Endodermal cell (in vitro differentiated cells): ENCODE measurements around the gene ZNF180. TPM values are rescaled to one million over a fixed set of nuclear protein-coding genes. Genes with fewer than 3 reads are reported as not detected.
"Not testable (repeated sequence)": the region's sequence is repeated elsewhere in the genome, so short reads cannot be mapped to it uniquely, and the experiment has no call there.

Experiments used
- DNase-seq: peaks from one replicate; pipeline ENCODE4 v3.0.0-alpha.2; 2017
- H3K27ac ChIP-seq: 2 replicates; pipeline ENCODE4 v1.5.1; 2013; ENCODE audit warnings: mild to moderate bottlenecking, low read depth, low read length, moderate library complexity
- H3K27me3 ChIP-seq: 2 replicates; pipeline ENCODE4 v1.6.1; 2013; ENCODE audit warnings: mild to moderate bottlenecking, low read length, moderate library complexity; ENCODE audit not compliant: insufficient read depth, control insufficient read depth, poor library complexity, severe bottlenecking
- H3K36me3 ChIP-seq: 2 replicates; pipeline ENCODE4 v1.7.0; 2013; ENCODE audit warnings: mild to moderate bottlenecking, low read length, moderate library complexity; ENCODE audit not compliant: control insufficient read depth, insufficient read depth
- H3K4me1 ChIP-seq: one replicate; pipeline ENCODE4 v1.7.0; 2013; ENCODE audit warnings: low read length; ENCODE audit not compliant: control insufficient read depth, insufficient read depth
- H3K4me3 ChIP-seq: 2 replicates; pipeline ENCODE4 v1.5.1; 2013; ENCODE audit warnings: mild to moderate bottlenecking, low read length, moderate library complexity
- H3K9ac ChIP-seq: 2 replicates; pipeline ENCODE4 v1.6.1; 2013; ENCODE audit warnings: mild to moderate bottlenecking, low read length, moderate library complexity; ENCODE audit not compliant: poor library complexity, severe bottlenecking; ENCODE audit errors: extremely low read depth
- H3K9me3 ChIP-seq: 2 replicates; pipeline ENCODE4 v1.6.1; 2013; ENCODE audit warnings: mild to moderate bottlenecking, low read length, moderate library complexity; ENCODE audit not compliant: control insufficient read depth
- H3K27ac Mint-ChIP-seq: 2 replicates; pipeline ENCODE4 v1.8.0; 2020; ENCODE audit warnings: mixed read lengths
- H3K27me3 Mint-ChIP-seq: 2 replicates; pipeline ENCODE4 v1.8.0; 2021; ENCODE audit warnings: mild to moderate bottlenecking, mixed read lengths; ENCODE audit not compliant: insufficient read depth
- H3K36me3 Mint-ChIP-seq: 2 replicates; pipeline ENCODE4 v1.8.0; 2020; ENCODE audit warnings: low read depth, mixed read lengths
- H3K4me1 Mint-ChIP-seq: 2 replicates; pipeline ENCODE4 v1.8.0; 2020; ENCODE audit warnings: mixed read lengths
- H3K4me3 Mint-ChIP-seq: 2 replicates; pipeline ENCODE4 v1.8.0; 2020; ENCODE audit warnings: mild to moderate bottlenecking, moderate library complexity, mixed read lengths
- H3K9me3 Mint-ChIP-seq: 2 replicates; pipeline ENCODE4 v1.8.0; 2020; ENCODE audit warnings: mild to moderate bottlenecking, mixed read lengths
- WGBS, 2 experiments: methylation state at CpG; one replicate each; pipeline versions ENCODE4 v1.1.5 to v1.1.7; 2013; ENCODE audit warnings: missing lambda C conversion rate in 2 of 2, mixed read lengths in 1 of 2; ENCODE audit not compliant: insufficient coverage in 1 of 2, insufficient read length in 1 of 2; 5-methylcytosine and 5-hydroxymethylcytosine counted together
- total RNA-seq, 2 donors: library from RNA; stranded (reverse); fragmentation: NEBNext Ultra II Directional in 1 of 2; extraction: Animal tissue kit (Norgen Biotek cat#: 25700) in 1 of 2; gene quantifications; 2 replicates in 1 of 2; 3 replicates in 1 of 2; pipeline ENCODE4 v1.2.1, GENCODE V29; 2021
- TF ChIP-seq, protein P1 (sequence below): fragments of 200-600 bp; sonication (generic); conservative IDR thresholded peaks from 2 replicates; pipeline ENCODE4 v1.5.0; 2021; ENCODE audit warnings: antibody characterized with exemption, mild to moderate bottlenecking

The ZNF180 gene
- total RNA-seq, 2 donors from 2014 or later = 10.0 to 12.9 TPM

DNA sequence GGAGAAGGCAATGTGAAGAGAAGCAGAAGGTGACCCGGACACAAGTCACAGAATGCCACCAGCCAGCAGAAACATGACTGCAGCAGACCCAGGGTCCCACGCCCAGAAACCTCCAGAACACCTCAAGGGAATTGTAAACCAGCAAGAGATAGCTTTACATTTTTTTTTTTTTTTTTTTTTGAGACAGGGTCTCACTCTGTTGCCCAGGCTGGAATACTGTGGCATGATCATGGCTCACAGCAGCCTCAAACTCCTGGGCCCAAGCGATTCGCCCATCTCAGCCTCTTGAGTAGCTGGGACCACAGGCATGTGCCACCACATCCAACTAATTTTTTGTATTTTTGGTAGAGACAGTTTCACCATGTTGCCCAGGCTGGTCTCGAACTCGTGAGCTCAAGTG lies 39.7 kb upstream of the ZNF180 start:
- H3K36me3 ChIP-seq = no peaks in the 10 kb centered on the region

DNA sequence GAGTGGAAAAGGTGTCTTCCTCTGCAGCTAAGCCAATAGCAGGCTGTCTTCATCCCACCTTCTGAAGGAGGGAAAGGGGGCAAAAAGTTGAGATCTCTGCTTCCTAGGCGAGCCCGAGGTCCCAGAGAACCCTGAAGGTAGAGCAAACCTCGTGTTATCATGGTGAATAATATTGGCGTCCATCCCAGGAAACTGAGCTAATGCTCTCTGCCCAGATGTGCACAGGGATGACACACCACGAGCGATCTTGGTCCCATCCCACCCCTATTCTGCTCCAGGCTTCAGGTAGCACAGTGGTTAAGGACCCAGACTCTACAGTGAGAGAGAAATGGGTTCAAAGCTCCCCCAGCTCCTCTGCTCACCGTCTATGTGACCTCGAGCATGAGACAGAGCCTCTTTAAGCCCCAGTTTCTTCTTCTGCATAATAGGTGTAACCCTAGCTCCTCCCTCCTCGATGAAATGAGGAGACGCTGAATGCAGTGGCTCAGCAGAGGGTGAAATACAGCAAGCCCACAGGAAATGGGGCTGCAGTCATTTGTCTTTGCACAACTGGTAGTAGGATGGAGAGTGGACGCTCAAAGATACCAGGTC lies 39.0 kb upstream of the ZNF180 start:
- peaks cover 24% of the 10 kb centered on the region for H3K9me3 ChIP-seq
- H3K27me3 Mint-ChIP-seq = peaks cover 72% of the 10 kb centered on the region

More for the DNA sequence above, 39.7 kb upstream of the ZNF180 start:
- Mint-ChIP-seq H3K4me3 (no peak overlapping the region), H3K27me3 (peaks cover 70% of the 10 kb centered on the region), H3K36me3 (no peaks in the 10 kb centered on the region), H3K4me1 (no peaks in the 10 kb centered on the region), H3K27ac (no peak overlapping the region), H3K9me3 (peaks cover 18% of the 10 kb centered on the region)
- DNase-seq = no peak
- Histone ChIP-seq H3K27me3 (peaks cover 8% of the 10 kb centered on the region), H3K9me3 (peaks cover 17% of the 10 kb centered on the region), H3K4me3 (no peak overlapping the region), H3K27ac (no peak overlapping the region), H3K4me1 (no peaks in the 10 kb centered on the region), H3K9ac (no peak overlapping the region)
- WGBS, 2 experiments = 77 to 94% methylated on average over 5 to 6 of the region's 6 CpGs
- TF ChIP-seq, protein P1, sequence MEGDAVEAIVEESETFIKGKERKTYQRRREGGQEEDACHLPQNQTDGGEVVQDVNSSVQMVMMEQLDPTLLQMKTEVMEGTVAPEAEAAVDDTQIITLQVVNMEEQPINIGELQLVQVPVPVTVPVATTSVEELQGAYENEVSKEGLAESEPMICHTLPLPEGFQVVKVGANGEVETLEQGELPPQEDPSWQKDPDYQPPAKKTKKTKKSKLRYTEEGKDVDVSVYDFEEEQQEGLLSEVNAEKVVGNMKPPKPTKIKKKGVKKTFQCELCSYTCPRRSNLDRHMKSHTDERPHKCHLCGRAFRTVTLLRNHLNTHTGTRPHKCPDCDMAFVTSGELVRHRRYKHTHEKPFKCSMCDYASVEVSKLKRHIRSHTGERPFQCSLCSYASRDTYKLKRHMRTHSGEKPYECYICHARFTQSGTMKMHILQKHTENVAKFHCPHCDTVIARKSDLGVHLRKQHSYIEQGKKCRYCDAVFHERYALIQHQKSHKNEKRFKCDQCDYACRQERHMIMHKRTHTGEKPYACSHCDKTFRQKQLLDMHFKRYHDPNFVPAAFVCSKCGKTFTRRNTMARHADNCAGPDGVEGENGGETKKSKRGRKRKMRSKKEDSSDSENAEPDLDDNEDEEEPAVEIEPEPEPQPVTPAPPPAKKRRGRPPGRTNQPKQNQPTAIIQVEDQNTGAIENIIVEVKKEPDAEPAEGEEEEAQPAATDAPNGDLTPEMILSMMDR = no peak

GRCh38 chr19:44535361-44535760 lies 35.0 kb upstream of the ZNF180 start:
- H3K4me3 Mint-ChIP-seq, H3K36me3 ChIP-seq, H3K9ac ChIP-seq, H3K27ac ChIP-seq, H3K36me3 Mint-ChIP-seq, H3K27ac Mint-ChIP-seq, H3K4me1 ChIP-seq, DNase-seq, H3K27me3 ChIP-seq, H3K4me3 ChIP-seq, H3K4me1 Mint-ChIP-seq: not testable (repeated sequence)
- H3K27me3 Mint-ChIP-seq = peaks cover 72% of the 10 kb centered on the region
- peaks cover 24% of the 10 kb centered on the region for H3K9me3 ChIP-seq
- WGBS, 2 experiments = 30 to 59% methylated on average over 1 to 3 of the region's 3 CpGs
- peaks cover 20% of the 10 kb centered on the region for H3K9me3 Mint-ChIP-seq

More for the DNA sequence above, 39.0 kb upstream of the ZNF180 start:
- TF ChIP-seq, protein P1 = no peak
- Mint-ChIP-seq H3K4me3 (no peak overlapping the region), H3K4me1 (no peaks in the 10 kb centered on the region), H3K9me3 (peaks cover 20% of the 10 kb centered on the region), H3K36me3 (no peaks in the 10 kb centered on the region), H3K27ac (no peak overlapping the region)
- Histone ChIP-seq H3K4me3 (no peak overlapping the region), H3K36me3 (no peaks in the 10 kb centered on the region), H3K27me3 (peaks cover 8% of the 10 kb centered on the region), H3K4me1 (no peaks in the 10 kb centered on the region), H3K27ac (no peak overlapping the region), H3K9ac (no peak overlapping the region)
- DNase-seq = no peak
- WGBS, 2 experiments = 79 to 80% methylated on average over 8 to 11 of the region's 11 CpGs

GRCh38 chr19:44532819-44533218 lies 32.5 kb upstream of the ZNF180 start:
- no peaks in the 10 kb centered on the region for H3K4me1 Mint-ChIP-seq
- H3K27me3 Mint-ChIP-seq = peaks cover 66% of the 10 kb centered on the region
- peaks cover 20% of the 10 kb centered on the region for H3K9me3 Mint-ChIP-seq
- TF ChIP-seq, protein P1 = no peak
- Histone ChIP-seq H3K9ac (no peak overlapping the region), H3K27me3 (no peaks in the 10 kb centered on the region), H3K36me3 (no peaks in the 10 kb centered on the region), H3K4me3 (no peak overlapping the region), H3K27ac (no peak overlapping the region), H3K9me3 (peaks cover 24% of the 10 kb centered on the region), H3K4me1 (no peaks in the 10 kb centered on the region)
- DNase-seq = no peak
- 0 to 75% methylated on average over 1 to 5 of the region's 5 CpGs for WGBS, 2 experiments
- H3K27ac Mint-ChIP-seq = no peak overlapping the region
- no peak overlapping the region for H3K4me3 Mint-ChIP-seq
- H3K36me3 Mint-ChIP-seq = no peaks in the 10 kb centered on the region
